ENCODE data around the gene ANK2.

GRCh38 chr4:113016377-113016776, 33.1 kb upstream of the ANK2 start:
- no peak for TF ChIP-seq CTCF (IDR thresholded peaks at IDR 0.05; ENCODE audit: low read depth, low read length)
- no peak for TF ChIP-seq POLR2A (IDR thresholded peaks at IDR 0.05; ENCODE audit: extremely low read depth, insufficient read length)
- no peak for TF ChIP-seq MAX (IDR thresholded peaks at IDR 0.05; ENCODE audit: low read depth, low read length)
